HepG2 (cell line): Measurements from ENCODE around the gene ARHGAP23. TPM values are rescaled to one million over a fixed set of nuclear protein-coding genes. Genes with fewer than 3 reads are reported as not detected.

Experiments
- AGO2 ChIP-seq: fragments of 200-400 bp; formaldehyde crosslinking; optimal IDR thresholded peaks from 2 replicates; pipeline ENCODE3; 2017; ENCODE audit warnings: mild to moderate bottlenecking, low read depth, low read length, moderate library complexity
- BHLHE40 ChIP-seq: IDR thresholded peaks from 2 replicates; pipeline ENCODE4 v1.6.1; 2011; ENCODE audit warnings: low read length, improper control_type of control experiment
- CHCHD3 ChIP-seq: sonication (generic); formaldehyde crosslinking; IDR thresholded peaks from 2 replicates; pipeline ENCODE4 v1.8.0; 2022; ENCODE audit warnings: mild to moderate bottlenecking, missing genetic modification reagents, moderate library complexity
- HES4 ChIP-seq: sonication (generic); formaldehyde crosslinking; IDR thresholded peaks from 2 replicates; pipeline ENCODE4 v1.9.0; 2021; ENCODE audit warnings: mild to moderate bottlenecking, missing genetic modification reagents, borderline replicate concordance
- NFKB2 ChIP-seq: sonication (generic); formaldehyde crosslinking; IDR thresholded peaks from 2 replicates; pipeline ENCODE4 v1.4.0; 2020; ENCODE audit warnings: missing genetic modification reagents, borderline replicate concordance
- NR2F1 ChIP-seq, 2 experiments: fragments of 450-650 bp in 1 of 2; formaldehyde crosslinking in 1 of 2; IDR thresholded peaks; 2 replicates each; pipeline versions ENCODE4 v1.5.0 to v1.6.1; 2016 to 2020; ENCODE audit warnings: mild to moderate bottlenecking in 1 of 2, missing compliant biosample characterization in 1 of 2, missing genetic modification reagents in 1 of 2, moderate library complexity in 1 of 2
- ONECUT2 ChIP-seq: sonication (generic); formaldehyde crosslinking; IDR thresholded peaks from 2 replicates; pipeline ENCODE4 v1.4.0; 2020; ENCODE audit warnings: missing genetic modification reagents
- ZNF331 ChIP-seq: sonication (generic); formaldehyde crosslinking; IDR thresholded peaks from 2 replicates; pipeline ENCODE4 v1.4.0; 2020; ENCODE audit warnings: missing genetic modification reagents
- ZNF343 ChIP-seq: sonication (generic); formaldehyde crosslinking; IDR thresholded peaks from 2 replicates; pipeline ENCODE4 v1.4.0; 2020; ENCODE audit warnings: mild to moderate bottlenecking, missing genetic modification reagents
- ZNF510 ChIP-seq: sonication (generic); formaldehyde crosslinking; IDR thresholded peaks from 2 replicates; pipeline ENCODE4 v1.4.0; 2020; ENCODE audit warnings: low read depth, mild to moderate bottlenecking, missing genetic modification reagents
- polyA plus RNA-seq, 8 experiments: library from polyadenylated mRNA; depleted of rRNA in 3 of 8; stranded (reverse) in 7 of 8; unstranded in 1 of 8; fragments of >200 nt; fragmentation: Illumina TruSeq in 4 of 8; extraction: Trizol in 4 of 8; gene quantifications; 2 replicates each; pipeline versions ENCODE4 v1.2.1 to v1.2.3, GENCODE V29; 2011 to 2016; ENCODE audit warnings: low read depth in 4 of 8, missing spikeins in 1 of 8, mixed read lengths in 1 of 8; ENCODE audit not compliant: insufficient read depth in 1 of 8
- total RNA-seq, 5 experiments: library from RNA; depleted of rRNA; stranded (reverse); fragments of >200 nt; fragmentation: Illumina TruSeq; extraction: Trizol; gene quantifications; 2 replicates each; pipeline ENCODE4 v1.2.3, GENCODE V29; 2016; ENCODE audit warnings: low read depth in 1 of 5
- TF ChIP-seq, protein P1 (sequence below), 2 experiments: fragments of 450-650 bp in 1 of 2; sonication (generic) in 1 of 2; formaldehyde crosslinking in 1 of 2; IDR thresholded peaks; 2 replicates each; pipeline versions ENCODE4 v1.6.1 to v1.8.0; 2016 to 2022; ENCODE audit warnings: antibody characterized with exemption in 1 of 2, mild to moderate bottlenecking in 1 of 2, missing genetic modification reagents in 1 of 2
- TF ChIP-seq, protein P2 (sequence below): IDR thresholded peaks from 2 replicates; pipeline ENCODE4 v1.6.1; 2016; ENCODE audit warnings: low read depth, missing genetic modification reagents, missing compliant biosample characterization
- TF ChIP-seq, protein P3 (sequence below): sonication (generic); formaldehyde crosslinking; IDR thresholded peaks from 2 replicates; pipeline ENCODE4 v1.4.0; 2020; ENCODE audit warnings: missing genetic modification reagents

ARHGAP23 gene
- total and polyA plus RNA-seq, 2 of the 13 experiments (the other 11 are each of a cell fraction or from before 2014, with no cell fraction given) = 0.03 TPM; not detected in 1

DNA sequence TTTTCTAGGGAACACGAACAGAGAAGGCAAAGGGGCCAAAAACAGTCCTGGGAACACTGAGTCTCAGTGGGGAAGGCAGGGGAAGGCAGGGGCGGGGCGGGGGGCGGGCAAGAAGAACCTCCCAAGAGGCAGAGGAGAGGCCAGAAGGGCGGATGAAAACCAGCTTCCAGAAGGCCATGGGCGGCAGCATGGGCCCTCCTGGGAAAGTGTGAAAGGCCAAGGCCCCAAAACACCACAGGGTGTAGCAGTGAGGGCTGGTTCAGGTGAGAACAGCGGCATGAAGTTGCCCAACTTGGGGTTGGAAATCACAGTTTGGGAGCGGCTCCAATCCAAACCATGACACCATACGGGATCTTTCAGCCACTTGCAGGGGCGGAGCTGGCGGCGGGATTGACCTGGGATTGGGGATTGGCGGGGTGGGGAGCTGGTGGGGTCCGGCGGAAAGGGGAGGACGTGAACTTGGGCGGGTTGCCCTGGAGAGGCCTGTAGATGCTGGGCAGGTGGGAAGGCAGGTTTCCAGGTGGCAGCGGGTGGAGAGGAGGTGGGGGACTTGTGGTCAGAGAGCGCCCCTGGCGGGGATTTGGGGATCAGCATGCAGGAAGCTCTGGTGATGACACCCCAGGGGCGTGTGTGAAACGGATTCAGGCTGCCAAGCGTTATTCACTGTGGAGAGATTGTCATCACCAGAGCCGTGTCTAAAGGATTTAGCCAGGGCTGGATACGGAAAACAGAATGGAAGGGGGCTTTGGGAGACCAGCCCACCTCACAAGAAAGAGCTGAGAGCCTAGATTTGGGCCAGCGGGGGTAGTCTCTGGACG lies 80.9 kb downstream of the ARHGAP23 start (continued):
- TF ChIP-seq, protein P1, sequence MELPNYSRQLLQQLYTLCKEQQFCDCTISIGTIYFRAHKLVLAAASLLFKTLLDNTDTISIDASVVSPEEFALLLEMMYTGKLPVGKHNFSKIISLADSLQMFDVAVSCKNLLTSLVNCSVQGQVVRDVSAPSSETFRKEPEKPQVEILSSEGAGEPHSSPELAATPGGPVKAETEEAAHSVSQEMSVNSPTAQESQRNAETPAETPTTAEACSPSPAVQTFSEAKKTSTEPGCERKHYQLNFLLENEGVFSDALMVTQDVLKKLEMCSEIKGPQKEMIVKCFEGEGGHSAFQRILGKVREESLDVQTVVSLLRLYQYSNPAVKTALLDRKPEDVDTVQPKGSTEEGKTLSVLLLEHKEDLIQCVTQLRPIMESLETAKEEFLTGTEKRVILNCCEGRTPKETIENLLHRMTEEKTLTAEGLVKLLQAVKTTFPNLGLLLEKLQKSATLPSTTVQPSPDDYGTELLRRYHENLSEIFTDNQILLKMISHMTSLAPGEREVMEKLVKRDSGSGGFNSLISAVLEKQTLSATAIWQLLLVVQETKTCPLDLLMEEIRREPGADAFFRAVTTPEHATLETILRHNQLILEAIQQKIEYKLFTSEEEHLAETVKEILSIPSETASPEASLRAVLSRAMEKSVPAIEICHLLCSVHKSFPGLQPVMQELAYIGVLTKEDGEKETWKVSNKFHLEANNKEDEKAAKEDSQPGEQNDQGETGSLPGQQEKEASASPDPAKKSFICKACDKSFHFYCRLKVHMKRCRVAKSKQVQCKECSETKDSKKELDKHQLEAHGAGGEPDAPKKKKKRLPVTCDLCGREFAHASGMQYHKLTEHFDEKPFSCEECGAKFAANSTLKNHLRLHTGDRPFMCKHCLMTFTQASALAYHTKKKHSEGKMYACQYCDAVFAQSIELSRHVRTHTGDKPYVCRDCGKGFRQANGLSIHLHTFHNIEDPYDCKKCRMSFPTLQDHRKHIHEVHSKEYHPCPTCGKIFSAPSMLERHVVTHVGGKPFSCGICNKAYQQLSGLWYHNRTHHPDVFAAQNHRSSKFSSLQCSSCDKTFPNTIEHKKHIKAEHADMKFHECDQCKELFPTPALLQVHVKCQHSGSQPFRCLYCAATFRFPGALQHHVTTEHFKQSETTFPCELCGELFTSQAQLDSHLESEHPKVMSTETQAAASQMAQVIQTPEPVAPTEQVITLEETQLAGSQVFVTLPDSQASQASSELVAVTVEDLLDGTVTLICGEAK (IDR thresholded peaks at IDR 0.05) = no peak
- TF ChIP-seq, protein P1 (CRISPR knock-in tag; IDR thresholded peaks at IDR 0.05) = no peak
- no peak for TF ChIP-seq HES4 (CRISPR knock-in tag)
- TF ChIP-seq ZNF343 (CRISPR knock-in tag) = no peak
- TF ChIP-seq CHCHD3 (CRISPR knock-in tag) = no peak
- no peak for TF ChIP-seq AGO2
- TF ChIP-seq BHLHE40 = no peak
- TF ChIP-seq ZNF510 = no peak
- no peak for TF ChIP-seq NFKB2 (CRISPR knock-in tag)
- TF ChIP-seq ZNF331 (CRISPR knock-in tag) = 0 out of 2 replicates have a peak, but pooled peaks have one; percentile 22
- TF ChIP-seq NR2F1 (CRISPR knock-in tag; IDR thresholded peaks at IDR 0.05) = no peak
- TF ChIP-seq, protein P2, sequence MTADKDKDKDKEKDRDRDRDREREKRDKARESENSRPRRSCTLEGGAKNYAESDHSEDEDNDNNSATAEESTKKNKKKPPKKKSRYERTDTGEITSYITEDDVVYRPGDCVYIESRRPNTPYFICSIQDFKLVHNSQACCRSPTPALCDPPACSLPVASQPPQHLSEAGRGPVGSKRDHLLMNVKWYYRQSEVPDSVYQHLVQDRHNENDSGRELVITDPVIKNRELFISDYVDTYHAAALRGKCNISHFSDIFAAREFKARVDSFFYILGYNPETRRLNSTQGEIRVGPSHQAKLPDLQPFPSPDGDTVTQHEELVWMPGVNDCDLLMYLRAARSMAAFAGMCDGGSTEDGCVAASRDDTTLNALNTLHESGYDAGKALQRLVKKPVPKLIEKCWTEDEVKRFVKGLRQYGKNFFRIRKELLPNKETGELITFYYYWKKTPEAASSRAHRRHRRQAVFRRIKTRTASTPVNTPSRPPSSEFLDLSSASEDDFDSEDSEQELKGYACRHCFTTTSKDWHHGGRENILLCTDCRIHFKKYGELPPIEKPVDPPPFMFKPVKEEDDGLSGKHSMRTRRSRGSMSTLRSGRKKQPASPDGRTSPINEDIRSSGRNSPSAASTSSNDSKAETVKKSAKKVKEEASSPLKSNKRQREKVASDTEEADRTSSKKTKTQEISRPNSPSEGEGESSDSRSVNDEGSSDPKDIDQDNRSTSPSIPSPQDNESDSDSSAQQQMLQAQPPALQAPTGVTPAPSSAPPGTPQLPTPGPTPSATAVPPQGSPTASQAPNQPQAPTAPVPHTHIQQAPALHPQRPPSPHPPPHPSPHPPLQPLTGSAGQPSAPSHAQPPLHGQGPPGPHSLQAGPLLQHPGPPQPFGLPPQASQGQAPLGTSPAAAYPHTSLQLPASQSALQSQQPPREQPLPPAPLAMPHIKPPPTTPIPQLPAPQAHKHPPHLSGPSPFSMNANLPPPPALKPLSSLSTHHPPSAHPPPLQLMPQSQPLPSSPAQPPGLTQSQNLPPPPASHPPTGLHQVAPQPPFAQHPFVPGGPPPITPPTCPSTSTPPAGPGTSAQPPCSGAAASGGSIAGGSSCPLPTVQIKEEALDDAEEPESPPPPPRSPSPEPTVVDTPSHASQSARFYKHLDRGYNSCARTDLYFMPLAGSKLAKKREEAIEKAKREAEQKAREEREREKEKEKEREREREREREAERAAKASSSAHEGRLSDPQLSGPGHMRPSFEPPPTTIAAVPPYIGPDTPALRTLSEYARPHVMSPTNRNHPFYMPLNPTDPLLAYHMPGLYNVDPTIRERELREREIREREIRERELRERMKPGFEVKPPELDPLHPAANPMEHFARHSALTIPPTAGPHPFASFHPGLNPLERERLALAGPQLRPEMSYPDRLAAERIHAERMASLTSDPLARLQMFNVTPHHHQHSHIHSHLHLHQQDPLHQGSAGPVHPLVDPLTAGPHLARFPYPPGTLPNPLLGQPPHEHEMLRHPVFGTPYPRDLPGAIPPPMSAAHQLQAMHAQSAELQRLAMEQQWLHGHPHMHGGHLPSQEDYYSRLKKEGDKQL (CRISPR knock-in tag) = no peak
- TF ChIP-seq ONECUT2 (CRISPR knock-in tag) = no peak
- TF ChIP-seq, protein P3, sequence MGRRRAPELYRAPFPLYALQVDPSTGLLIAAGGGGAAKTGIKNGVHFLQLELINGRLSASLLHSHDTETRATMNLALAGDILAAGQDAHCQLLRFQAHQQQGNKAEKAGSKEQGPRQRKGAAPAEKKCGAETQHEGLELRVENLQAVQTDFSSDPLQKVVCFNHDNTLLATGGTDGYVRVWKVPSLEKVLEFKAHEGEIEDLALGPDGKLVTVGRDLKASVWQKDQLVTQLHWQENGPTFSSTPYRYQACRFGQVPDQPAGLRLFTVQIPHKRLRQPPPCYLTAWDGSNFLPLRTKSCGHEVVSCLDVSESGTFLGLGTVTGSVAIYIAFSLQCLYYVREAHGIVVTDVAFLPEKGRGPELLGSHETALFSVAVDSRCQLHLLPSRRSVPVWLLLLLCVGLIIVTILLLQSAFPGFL (CRISPR knock-in tag) = no peak
